HG03378 (cell line): ENCODE measurements around the gene SPATA7.

ENCODE experiments used
- ATAC-seq: cut with Tn5 transposase; IDR thresholded peaks from one replicate; pipeline ENCODE4 v1.9.1; 2021; ENCODE audit warnings: mild to moderate bottlenecking, moderate library complexity; ENCODE audit not compliant: unreplicated experiment

The SPATA7 gene

GRCh38 chr14:88481059-88481458, 95.6 kb downstream of the SPATA7 start:
- no peak for ATAC-seq

- no peak for ATAC-seq
These were observed 96.3 kb downstream of the SPATA7 start for GRCh38 chr14:88481794-88482193.

- ATAC-seq: no peak
These were observed 97.1 kb downstream of the SPATA7 start for GRCh38 chr14:88482524-88482923.
